Measurements from ENCODE around the gene KRTAP3-2. TPM values are rescaled to one million over a fixed set of nuclear protein-coding genes. Genes with fewer than 3 reads are reported as not detected.
"Not testable (repeated sequence)": the region's sequence is repeated elsewhere in the genome, so short reads cannot be mapped to it uniquely, and the experiment has no call there.

KRTAP3-2 gene
- total RNA-seq = not detected

DNA sequence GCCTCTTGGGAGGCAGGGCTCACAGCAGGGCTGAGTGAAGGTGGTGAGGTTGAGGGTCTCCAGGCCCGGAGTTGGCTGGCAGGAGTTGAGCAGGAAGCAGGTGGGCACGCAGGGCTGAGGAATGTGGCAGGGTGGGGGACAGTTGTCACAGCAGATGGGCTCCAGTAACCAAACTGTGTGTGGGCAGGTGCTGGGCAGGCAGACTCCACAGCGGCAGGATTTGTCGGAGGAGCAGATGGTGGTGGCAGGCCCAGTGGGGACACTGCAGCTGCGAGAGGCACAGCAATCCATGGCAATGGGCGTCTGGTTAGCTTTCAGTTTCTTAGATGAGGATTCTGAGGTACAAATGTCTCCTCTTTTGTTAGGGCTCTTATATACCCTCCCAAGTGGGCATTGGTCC, at the start of gene KRTAP3-2:
Gene KRTAP3-2, minus strand, starts transcription at position 344 of the 400 bp plus-strand sequence. Its CDS starts 53 bp downstream, at position 291.
- H3K9me3 Mint-ChIP-seq; H3K36me3 Mint-ChIP-seq; DNase-seq (ENCODE audit: low spot score in 2 of 2); ATAC-seq; H3K27ac Mint-ChIP-seq: not testable (repeated sequence)

DNA sequence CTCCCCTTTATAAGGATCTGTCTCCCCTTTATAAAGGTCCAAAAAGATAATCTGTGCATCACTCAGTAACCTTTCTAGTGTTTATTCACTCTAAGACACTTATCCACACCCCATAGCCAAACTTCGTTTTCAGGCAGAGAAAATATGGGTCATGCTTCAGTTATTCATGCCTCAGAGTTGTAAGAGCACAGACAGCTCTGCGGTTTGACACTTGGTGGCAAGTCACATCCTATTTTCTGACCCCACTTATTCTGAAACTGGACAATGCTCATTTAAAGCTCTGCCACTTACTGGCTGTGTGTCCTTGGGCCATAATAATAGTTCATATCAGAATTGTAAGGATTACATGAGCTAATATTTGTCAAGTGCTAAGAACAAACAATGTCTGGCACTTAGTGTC, 49.4 kb upstream of the KRTAP3-2 start:
- no peak for DNase-seq (ENCODE audit: low spot score in 2 of 2)
- no peak for ATAC-seq
- H3K9me3 Mint-ChIP-seq = peaks cover 1 to 3% of the 10 kb centered on the region in 2 donors
- no peaks in the 10 kb centered on the region for H3K36me3 Mint-ChIP-seq
- H3K27ac Mint-ChIP-seq = no peak overlapping the region

DNA sequence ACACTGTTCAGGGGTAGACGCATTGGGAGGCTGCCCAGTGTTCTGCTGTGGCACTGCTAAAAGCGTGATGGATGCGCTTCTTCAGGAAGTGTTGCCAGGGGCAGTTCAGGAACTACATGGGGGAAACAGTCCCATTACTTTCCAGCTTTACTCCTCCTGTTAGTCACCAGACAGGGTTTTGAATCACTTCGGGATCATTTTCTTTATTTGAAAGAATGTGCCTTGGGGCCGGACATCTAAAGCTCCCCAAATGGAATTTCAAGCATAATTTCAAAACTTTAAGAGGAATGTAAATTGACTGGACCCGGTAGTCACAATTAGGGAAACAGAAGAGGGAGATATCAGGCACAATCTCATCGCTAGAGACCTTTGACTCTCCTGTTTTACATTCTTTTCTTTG, 48.7 kb upstream of the KRTAP3-2 start:
- no peak for ATAC-seq
- no peak overlapping the region for H3K27ac Mint-ChIP-seq
- H3K9me3 Mint-ChIP-seq = peaks cover 2 to 8% of the 10 kb centered on the region in 2 donors
- DNase-seq (ENCODE audit: low spot score in 2 of 2) = no peak
- H3K36me3 Mint-ChIP-seq = no peaks in the 10 kb centered on the region

DNA sequence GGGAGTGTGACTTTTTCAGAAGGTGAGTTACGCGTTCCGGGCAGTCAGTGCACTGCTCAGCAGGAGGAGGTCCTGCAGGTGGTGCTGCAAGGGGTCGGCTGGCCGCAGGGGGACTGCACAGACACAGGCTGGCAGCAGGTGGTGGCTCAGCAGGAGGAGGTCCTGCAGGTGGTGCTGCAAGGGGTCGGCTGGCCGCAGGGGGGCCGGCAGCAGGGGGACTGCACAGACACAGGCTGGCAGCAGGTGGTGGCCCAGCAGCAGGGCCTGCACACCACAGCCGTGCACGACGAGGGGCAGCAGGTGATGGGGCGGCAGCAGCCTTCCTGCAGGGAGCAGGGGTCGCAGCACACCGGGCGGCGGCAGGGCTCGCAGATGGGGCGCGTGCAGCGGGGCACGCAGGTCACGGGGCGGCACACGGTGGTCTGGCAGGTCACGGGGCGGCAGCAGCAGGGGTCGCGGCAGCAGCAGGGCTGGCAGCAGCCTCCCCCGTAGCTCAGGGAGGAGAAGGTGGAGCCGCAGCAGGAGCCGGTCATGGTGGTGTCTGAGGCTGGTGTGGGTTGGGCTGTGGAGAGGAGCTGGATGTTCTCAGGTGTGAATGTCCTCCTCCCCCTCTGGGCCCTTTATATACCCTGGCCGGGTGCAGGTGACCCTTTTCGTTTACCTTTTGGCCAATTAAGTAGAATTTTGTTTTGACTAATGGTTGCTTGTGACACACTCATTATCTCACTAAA, 47.2 kb upstream of the KRTAP3-2 start, which contains the start of gene KRTAP2-1:
Gene KRTAP2-1, minus strand, starts transcription at position 582 of the 731 bp plus-strand sequence. Its CDS starts 49 bp downstream, at position 533.
- not testable (repeated sequence) for ATAC-seq; H3K36me3 Mint-ChIP-seq; DNase-seq (ENCODE audit: low spot score in 2 of 2); H3K27ac Mint-ChIP-seq
- H3K9me3 Mint-ChIP-seq = peaks cover 4 to 10% of the 10 kb centered on the region in 2 donors

DNA sequence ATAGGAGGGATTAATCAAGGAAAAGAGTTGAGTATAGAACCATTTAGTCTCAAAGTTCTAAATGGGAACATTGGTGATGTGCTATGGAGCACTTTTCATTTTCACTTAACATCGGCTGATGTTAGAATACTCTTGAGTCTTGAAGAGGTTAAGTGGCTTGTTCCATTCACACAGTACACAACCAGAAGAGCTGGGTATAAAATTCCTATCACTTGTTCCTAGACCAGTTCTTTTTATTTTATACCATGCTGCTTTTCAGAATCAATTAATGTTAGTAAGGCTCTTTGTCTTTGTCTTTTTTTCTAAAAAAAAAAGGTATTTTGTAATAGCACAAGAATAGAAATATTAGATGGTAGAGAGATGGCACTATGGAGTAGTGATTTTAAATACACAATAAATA, 43.2 kb upstream of the KRTAP3-2 start:
- H3K36me3 Mint-ChIP-seq = no peaks in the 10 kb centered on the region
- no peak for DNase-seq (ENCODE audit: low spot score in 2 of 2)
- no peak for ATAC-seq
- peaks cover 4 to 10% of the 10 kb centered on the region in 2 donors for H3K9me3 Mint-ChIP-seq
- no peak overlapping the region for H3K27ac Mint-ChIP-seq

DNA sequence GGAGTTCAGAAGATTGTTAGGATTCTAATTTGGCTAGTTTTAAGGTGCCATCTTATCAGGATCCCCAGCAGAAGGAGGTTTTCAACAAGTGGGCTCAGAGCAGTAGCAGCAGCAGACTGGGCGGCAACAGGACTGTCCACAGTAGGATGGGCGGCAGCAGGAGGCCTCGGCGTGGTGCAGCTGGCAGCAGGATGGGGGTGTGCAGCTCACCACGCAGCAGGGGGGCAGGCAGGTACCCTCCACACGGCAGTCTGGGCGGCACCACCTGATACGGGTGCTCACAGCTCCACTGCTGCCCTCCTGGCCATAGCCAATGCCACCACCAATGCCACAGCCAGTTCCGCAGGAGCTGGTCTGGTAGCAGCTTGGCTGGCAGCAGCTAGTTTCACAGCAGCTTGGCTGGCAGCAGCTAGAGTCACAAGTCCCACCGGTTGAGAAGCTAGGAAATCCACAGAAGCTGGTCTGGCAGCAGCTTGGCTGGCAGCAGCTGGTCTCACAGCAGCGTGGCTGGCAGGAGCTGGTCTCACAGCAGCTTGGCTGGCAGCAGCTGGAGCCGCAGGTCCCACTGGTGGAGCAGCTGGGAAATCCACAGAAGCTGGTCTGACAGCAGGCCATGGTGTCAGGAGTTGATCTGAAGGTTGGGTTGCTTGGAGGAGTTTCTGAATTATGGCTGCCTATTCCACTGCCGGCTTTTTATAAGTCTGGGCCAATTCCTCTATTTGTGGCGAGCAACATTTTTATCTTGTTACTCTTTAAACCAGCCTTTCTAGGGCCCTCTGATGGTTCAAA, 41.3 kb upstream of the KRTAP3-2 start, which contains the start of gene KRTAP1-1:
Gene KRTAP1-1, minus strand, starts transcription at position 668 of the 789 bp plus-strand sequence. Its CDS starts 53 bp downstream, at position 615.
- H3K9me3 Mint-ChIP-seq = peaks cover 4 to 10% of the 10 kb centered on the region in 2 donors
- H3K36me3 Mint-ChIP-seq; H3K27ac Mint-ChIP-seq; DNase-seq (ENCODE audit: low spot score in 2 of 2); ATAC-seq: not testable (repeated sequence)

DNA sequence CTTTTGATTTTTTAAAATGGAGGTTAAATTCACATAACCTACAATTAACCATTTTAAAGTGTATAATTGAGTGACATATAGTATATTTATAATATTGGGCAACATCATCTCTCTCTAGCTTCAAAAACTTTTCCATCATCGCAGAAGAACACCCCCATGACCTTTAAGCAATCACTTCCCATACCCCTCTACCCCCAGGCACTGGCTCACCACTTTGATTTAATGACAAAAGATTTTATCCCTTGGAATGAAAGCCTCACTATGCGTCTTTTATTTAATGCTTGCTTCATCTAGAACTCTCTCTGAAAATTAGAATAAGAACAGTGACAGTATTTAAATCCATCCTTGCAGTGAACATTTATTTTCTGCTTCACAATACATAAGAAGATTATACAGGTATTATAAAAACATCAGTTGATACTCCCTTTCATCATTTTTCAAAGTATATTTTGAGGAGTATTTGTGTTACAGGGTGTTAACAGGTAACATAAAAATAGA, 38.2 kb upstream of the KRTAP3-2 start:
- Mint-ChIP-seq H3K27ac (no peak overlapping the region), H3K9me3 (no peaks in the 10 kb centered on the region), H3K36me3 (no peaks in the 10 kb centered on the region)
- DNase-seq (ENCODE audit: low spot score in 2 of 2) (no peak), ATAC-seq (no peak)

DNA sequence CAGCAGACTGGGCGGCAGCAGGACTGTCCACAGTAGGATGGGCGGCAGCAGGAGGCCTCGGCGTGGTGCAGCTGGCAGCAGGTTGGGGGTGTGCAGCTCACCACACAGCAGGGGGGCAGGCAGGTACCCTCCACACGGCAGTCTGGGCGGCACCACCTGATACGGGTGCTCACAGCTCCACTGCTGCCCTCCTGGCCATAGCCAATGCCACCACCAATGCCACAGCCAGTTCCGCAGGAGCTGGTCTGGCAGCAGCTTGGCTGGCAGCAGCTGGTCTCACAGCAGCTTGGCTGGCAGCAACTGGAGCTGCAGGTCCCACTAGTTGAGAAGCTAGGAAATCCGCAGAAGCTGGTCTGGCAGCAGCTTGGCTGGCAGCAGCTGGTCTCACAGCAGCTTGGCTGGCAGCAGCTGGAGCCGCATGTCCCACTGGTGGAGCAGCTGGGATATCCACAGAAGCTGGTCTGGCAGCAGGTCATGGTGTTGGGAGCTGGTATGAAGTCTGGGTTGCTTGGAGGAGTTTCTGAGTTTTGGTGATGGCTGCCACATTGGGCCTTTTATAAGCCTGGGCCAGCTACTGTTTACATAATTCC, 34.7 kb upstream of the KRTAP3-2 start, which contains the start of gene KRTAP1-3:
Gene KRTAP1-3, minus strand, starts transcription at position 529 of the 590 bp plus-strand sequence. Its CDS starts 53 bp downstream, at position 476.
- not testable (repeated sequence) for H3K36me3 Mint-ChIP-seq; DNase-seq (ENCODE audit: low spot score in 2 of 2)

DNA sequence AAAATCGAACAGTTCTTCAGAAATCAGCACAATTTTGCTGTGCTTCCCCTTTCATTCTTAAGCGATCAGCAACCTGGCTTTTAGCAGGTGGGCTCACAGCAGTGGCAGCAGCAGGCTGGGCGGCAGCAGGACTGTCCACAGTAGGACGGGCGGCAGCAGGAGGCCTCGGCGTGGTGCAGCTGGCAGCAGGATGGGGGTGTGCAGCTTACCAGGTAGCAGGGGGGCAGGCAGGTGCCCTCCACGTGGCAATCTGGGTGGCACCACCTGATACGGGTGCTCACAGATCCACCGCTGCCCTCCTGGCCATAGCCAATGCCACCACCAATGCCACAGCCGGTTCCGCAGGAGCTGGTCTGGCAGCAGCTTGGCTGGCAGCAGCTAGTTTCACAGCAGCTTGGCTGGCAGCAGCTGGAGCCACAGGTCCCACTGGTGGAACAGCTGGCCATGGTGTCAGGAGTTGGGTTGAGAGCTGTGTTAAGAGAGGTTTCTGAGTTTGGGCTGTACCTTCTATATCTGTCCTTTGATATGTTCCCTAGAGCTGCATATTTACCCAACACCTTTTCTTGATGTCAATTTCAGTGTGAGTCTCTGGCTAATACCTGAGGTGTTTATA, 30.0 kb upstream of the KRTAP3-2 start, which contains the start of gene KRTAP1-4:
Gene KRTAP1-4, minus strand, starts transcription at position 563 of the 613 bp plus-strand sequence. Its CDS starts 117 bp downstream, at position 446.
- Mint-ChIP-seq H3K9me3 (no peaks in the 10 kb centered on the region), H3K36me3 (no peaks in the 10 kb centered on the region), H3K27ac (no peak within 1 kb of the TSS)
- no peak for ATAC-seq
- DNase-seq (ENCODE audit: low spot score in 2 of 2) = no peak

More for the DNA sequence above, 34.7 kb upstream of the KRTAP3-2 start, which contains the start of gene KRTAP1-3:
- H3K9me3 Mint-ChIP-seq, ATAC-seq: not testable (repeated sequence)
- H3K27ac Mint-ChIP-seq = peak within 1 kb of the TSS in 1 of 2 donors; percentile 14

DNA sequence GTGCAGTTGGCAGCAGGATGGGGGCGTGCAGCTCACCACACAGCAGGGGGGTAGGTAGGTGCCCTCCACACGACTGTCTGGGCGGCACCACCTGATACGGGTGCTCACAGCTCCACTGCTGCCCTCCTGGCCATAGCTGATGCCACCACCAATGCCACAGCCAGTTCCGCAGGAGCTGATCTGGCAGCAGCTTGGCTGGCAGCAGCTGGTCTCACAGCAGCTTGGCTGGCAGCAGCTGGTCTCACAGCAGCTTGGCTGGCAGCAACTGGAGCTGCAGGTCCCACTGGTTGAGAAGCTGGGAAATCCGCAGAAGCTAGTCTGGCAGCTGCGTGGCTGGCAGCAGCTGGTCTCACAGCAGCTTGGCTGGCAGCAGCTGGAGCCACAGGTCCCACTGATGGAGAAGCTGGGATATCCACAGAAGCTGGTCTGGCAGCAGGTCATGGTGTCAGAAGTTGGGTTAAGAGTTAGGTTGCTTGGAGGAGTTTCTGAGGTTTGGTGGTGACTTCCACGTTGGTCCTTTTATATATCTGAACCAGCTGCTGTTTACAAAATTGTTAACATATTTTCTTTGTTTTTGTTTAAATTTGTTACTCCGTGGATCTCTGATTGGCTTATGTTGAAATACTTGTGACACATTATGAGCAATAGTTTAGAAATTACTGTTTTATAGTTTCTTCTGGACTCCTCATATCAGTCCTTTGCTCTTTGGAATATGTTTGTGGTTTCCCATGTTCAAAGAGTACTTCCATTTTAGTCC, 27.2 kb upstream of the KRTAP3-2 start, which contains the start of gene KRTAP1-5:
Gene KRTAP1-5, minus strand, starts transcription at position 494 of the 757 bp plus-strand sequence. Its CDS starts 53 bp downstream, at position 441.
- ATAC-seq (no peak), DNase-seq (ENCODE audit: low spot score in 2 of 2) (no peak)
- H3K27ac Mint-ChIP-seq = no peak within 1 kb of the TSS
- H3K36me3 Mint-ChIP-seq = no peaks in the 10 kb centered on the region
- no peaks in the 10 kb centered on the region for H3K9me3 Mint-ChIP-seq

DNA sequence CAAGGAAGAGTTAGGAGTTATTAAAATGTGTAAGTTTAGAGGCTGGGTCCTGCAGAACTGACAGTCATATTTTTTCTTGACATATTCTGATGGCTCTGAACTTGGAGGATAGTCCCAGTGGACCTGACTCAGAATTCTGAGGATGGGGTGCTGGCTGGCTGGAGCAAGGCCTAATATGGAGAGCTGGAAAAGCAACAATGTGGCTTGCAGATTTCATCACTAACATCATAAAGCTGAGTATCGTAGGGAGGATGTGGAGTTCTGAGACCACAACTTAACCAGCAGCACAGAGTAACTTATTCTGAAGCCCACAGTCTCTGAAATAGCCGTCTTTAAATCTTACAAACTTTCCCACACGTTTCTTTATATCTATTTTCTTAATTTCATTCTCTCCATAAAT, 25.0 kb upstream of the KRTAP3-2 start:
- no peak overlapping the region for H3K27ac Mint-ChIP-seq
- no peaks in the 10 kb centered on the region for H3K9me3 Mint-ChIP-seq
- H3K36me3 Mint-ChIP-seq = no peaks in the 10 kb centered on the region
- DNase-seq (ENCODE audit: low spot score in 2 of 2) = no peak
- no peak for ATAC-seq

DNA sequence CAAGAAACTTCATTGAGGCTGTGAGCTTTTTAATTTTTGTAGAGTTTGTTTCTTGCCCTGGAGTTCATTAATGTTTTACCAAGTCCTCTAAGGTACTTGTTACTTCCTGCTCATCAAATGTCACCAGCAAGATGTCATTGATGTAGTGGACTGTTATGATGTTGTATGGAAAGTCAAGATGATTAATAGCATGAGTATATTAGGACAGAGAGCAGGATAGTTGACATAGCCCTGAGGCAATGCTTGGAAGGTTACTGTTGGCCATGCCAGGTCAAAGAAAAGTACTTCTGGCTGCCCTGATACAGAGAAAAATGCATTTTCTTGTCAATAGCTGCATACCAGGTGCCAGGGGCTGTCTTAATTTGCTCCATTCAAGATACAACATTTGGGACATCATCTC, 20.6 kb upstream of the KRTAP3-2 start:
- H3K9me3 Mint-ChIP-seq = no peaks in the 10 kb centered on the region
- no peak for DNase-seq (ENCODE audit: low spot score in 2 of 2)
- H3K36me3 Mint-ChIP-seq = no peaks in the 10 kb centered on the region
- H3K27ac Mint-ChIP-seq = no peak overlapping the region
- ATAC-seq = no peak

DNA sequence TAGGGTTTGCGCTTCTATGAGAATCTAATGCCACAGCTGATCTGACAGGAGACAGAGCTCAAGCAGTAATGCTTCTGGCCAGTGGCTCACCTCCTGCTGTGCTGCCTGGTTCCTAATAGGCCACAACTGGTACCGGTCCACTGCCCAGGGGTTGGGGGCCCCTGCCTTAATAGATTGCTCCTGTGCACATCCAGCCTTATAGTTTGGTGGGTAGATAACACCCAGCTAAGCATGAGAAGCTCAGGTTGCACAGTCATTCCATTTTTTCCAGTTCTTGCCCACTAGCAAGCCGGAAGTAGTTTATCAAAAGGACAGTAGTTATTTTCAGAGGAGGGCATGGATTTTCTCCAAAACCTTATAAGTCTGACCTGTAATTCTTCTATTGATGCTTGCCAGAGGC, 19.7 kb upstream of the KRTAP3-2 start:
- Mint-ChIP-seq H3K9me3 (no peaks in the 10 kb centered on the region), H3K27ac (no peak overlapping the region), H3K36me3 (no peaks in the 10 kb centered on the region)
- DNase-seq (ENCODE audit: low spot score in 2 of 2) = no peak
- no peak for ATAC-seq

DNA sequence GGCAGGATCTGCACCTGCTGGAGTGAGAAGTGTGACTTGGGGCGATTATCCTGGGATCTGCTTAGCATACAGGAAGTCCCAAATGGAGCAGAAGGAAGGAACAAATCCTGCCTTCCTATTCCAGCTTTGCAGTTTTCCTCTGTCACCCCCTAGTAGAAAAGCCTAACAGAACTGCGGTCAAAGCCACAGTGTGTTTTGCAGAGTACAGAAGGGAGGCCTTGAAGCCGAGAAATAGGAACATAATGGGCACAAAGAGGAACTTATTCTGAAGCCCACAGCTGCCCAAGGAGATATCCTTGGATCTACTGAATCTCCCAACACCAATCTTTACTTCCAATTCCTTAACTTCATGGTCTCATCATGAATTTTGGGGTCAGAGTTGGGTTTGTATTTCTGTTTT, 18.8 kb upstream of the KRTAP3-2 start:
- DNase-seq (ENCODE audit: low spot score in 2 of 2) (no peak), ATAC-seq (no peak)
- no peaks in the 10 kb centered on the region for H3K36me3 Mint-ChIP-seq
- no peak overlapping the region for H3K27ac Mint-ChIP-seq
- no peaks in the 10 kb centered on the region for H3K9me3 Mint-ChIP-seq

DNA sequence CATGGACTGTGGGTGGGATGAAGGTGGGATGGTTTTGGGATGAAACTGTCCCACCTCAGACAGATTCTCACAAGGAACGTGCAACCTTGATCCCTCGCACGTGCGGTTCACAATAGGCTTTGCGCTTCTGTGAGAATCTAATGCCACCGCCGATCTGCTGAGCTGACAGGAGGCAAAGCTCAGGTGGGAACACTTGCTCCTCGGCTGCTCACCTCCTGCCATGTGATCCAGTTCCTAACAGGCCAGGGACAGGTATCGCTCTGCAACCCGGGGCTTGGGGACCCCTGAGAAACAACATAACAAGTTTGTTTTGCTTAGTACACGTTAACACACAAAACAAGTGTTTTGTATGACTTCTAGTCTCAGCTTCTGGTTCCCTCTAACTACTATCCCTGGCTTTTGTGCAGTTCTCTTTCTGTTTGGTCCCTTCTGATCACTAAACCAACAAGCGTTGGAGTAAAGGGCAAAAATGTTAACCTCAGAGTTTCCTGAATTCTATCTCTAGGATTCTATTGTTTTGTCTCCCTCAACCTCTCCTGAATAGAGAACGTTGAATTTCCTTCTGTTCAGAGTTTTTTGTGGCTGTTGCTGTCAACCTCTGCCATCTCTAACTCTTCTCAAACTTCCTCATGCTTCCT, 17.0 kb upstream of the KRTAP3-2 start:
- Mint-ChIP-seq H3K9me3 (no peaks in the 10 kb centered on the region), H3K36me3 (no peaks in the 10 kb centered on the region), H3K27ac (no peak overlapping the region)
- ATAC-seq (no peak), DNase-seq (ENCODE audit: low spot score in 2 of 2) (no peak)

All from activated naive CD4-positive, alpha-beta T cell treated with anti-CD3 and anti-CD28 coated beads, Interleukin-2, amount 50 U/mL, for 72 hours (primary cell).